ENCODE measurements around the gene ANKS6.
A peak's percentile ranks its signal among the peaks of the same experiment; 100 is the strongest.

Gene ANKS6

DNA sequence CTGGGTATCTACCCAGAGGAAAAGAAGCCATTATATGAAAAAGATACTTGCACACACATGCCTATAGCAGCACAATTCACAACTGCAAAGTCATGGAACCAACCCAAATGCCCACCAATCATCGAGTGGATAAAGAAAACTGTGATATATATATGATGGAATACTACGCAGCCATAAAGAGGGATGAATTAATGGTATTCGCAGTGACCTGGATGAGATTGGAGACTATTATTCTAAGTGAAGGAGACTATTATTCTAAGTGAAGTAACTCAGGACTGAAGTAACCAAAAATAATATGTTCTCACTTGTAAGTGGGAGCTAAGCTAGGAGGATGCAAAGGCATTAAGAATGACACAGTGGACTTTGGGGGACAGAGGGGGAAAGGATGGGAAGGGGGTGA, 57.6 kb downstream of the ANKS6 start:
- no peak for DNase-seq (ENCODE audit: low read depth in 2 of 2)

DNA sequence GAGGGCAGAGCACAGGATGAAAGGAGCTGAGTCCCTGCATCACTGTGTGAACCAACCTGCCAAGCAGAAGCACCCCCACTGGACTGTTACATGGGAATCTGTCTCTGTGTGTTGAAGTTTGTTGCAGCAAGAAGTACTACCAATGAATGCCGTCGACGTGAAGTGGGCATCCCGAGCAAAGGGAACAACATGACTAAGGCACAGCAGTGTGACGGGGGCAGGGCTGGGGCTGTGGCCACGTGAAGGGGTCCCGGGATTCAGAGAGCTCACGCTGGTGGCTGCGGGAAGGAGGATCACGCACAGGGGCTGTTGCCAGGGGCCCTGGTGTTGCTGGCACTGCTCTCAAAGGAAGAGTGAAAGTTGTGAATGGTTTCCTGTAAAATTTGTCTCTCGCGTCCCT, 60.1 kb downstream of the ANKS6 start:
- no peak for DNase-seq (ENCODE audit: low read depth in 2 of 2)

DNA sequence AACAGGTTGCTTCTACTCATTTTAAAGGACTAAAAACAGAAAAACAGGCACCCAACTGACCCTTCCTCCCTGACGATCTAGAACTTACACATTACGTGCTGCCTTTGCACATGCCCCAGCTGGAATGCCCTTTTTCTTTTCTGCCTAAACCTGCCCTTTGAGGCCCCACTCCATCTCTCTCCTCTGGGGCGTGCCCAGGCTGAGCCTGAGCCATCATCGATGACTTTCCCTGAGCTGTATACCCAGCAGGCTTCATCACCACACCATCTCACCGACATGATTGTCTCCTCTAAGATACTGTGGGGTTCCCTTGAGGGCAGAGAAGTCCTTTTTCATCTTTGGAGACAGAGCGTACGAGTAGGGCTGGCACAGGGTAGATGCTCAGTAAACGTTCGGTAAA, 63.6 kb downstream of the ANKS6 start:
- DNase-seq (ENCODE audit: low read depth in 2 of 2), result no peak

DNA sequence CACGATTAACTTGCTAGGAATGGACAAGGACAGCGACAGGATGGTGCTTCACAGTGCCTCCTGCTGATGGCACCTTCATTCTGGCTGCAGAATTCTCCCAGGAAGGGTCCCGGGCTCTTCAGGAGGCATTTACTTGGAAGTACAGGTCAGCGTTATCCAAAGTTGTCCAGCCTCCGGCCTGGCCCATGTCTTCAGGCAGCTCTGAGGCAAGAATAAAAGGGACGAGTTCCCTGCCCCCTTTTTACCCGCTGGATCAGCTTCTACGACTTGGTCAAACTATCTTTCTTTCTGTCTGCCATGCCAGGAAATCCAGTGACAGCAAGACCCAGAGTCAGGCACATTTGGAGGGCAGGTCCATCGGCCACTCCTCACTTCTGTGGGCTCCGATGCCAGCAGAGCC, 64.3 kb downstream of the ANKS6 start:
- no peak for DNase-seq (ENCODE audit: low read depth in 2 of 2)

DNA sequence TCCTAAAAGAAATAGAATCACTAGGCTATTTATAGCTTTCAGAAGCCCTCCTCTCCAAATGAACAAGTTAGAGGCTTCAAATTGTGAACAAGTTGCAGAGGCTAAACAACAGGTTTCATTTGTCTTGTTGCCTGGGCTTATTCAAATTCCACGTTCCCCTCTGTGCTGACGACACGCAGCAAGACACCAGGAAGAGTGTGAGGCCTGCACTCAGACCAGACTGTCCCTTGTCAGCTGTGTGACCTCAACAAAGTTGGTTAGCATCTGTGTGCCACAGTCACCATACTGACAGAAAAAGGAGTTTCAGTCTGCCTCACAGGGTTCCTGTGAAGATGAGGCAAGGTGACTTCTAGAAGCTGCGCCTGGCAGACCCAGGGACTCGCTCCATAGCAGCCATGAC, 65.5 kb downstream of the ANKS6 start:
- no peak for DNase-seq (ENCODE audit: low read depth in 2 of 2)

DNA sequence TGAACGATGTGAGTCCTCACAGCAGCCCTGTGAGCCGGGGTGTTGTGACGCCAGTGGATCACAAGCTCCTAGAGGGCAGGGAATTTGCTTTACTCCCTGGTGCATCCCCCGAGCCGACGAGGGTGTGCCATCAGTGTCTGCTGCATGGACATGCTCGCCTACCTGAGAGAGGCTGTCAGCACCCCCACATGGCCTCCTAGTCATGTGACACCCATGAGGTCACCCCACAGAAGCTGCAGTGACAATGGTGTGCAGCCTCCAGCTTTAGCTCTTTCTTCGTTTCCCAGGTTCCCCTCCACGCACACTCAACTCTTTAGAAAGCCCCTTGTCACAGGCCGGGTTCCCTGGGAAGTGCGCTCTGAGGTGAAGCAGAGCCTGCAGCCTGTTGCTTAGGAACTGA, 67.9 kb downstream of the ANKS6 start:
- no peak for DNase-seq (ENCODE audit: low read depth in 2 of 2)

DNA sequence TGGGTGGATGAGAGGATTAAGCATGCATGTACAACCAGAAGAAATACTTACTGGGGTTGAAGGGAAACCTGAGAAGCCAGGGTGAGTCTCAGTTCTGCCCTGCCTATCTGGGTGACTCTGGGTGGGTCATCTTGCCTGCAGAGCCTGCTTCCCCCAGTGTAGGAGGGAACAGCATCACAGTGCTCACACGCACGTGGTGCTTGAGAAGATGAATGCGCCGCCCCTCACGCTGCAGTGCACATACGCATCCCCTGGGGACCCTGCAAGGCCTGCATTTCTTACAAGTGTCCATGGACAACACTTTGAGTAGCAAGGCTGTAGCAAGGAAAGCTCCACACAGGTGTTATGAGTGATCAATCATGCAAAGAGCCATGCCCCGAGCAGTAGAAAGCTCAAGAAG, 68.9 kb downstream of the ANKS6 start:
- no peak for DNase-seq (ENCODE audit: low read depth in 2 of 2)

DNA sequence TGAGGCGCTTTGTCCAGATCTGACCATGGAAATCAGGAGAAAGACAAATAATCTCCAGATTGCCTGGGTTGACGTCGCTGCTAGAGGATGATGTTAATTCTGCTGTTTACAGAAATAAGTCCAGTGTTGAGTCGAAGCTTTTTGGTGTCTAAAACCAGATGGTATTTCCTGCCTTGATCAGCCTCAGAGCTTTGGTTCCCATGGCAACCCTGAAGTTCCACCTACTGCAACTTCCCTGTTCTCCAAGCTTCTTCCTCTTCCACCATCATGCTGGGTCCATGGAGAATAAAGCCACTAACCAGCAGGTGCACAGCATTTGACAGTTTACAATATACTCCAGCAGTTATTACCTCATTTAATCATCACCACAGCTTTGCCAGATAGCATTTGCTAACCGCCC, 69.6 kb downstream of the ANKS6 start:
- DNase-seq (ENCODE audit: low read depth in 2 of 2), result no peak

DNA sequence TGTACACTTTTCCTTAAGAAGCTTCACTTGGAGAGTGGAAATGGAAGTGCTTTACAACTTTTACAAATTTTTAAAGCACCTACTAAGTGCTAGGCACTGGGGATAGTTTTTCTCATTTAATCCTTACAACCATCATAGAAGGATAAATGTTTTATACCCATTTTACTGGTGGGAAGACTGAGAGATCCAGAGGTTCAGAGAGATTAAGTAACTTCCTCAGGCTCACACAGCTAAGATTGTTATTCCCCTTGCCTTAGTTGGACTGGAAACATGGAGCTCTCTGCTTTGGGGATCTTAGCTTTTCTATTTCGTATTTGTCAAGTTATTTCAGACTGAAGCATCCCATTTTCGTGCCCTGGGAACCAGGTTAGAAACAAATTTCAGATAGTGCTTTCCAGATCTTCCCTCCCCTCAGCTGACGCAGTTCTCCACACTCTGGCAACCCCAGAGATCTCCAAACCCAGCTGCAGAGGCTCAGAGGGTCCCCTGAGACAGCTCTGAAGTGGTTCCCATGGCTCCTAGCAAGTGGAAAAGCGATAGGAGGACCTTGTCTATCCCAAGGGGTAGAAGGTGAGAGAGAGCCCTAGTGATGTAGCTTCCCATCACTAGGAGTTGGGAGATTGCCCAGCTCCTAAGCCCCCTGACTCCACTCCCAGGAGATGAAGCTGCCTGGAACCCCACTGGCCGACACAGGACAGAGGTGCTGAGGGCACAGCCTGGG, 71.4 kb downstream of the ANKS6 start:
- no peak for DNase-seq (ENCODE audit: low read depth in 2 of 2)

DNA sequence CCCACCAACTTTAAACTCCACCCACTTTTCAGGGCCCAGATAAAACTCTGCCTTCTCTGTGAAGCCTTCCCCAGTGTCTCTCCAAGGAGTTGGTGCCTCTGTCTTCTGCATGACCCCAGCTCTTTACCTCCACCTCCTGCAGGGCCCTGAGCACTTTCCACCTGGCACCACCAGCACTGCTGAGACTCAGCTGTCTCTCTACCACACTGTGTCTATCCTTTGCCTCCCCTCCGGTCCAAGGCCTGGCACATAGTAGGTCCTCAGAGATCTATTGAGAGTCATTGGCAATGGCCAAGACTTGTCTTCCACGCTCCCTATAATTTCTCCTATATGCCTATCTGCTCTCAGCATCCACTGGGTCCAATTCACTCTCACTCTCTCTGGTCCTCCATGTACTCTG, 74.7 kb downstream of the ANKS6 start:
- no peak for DNase-seq (ENCODE audit: low read depth in 2 of 2)

DNA sequence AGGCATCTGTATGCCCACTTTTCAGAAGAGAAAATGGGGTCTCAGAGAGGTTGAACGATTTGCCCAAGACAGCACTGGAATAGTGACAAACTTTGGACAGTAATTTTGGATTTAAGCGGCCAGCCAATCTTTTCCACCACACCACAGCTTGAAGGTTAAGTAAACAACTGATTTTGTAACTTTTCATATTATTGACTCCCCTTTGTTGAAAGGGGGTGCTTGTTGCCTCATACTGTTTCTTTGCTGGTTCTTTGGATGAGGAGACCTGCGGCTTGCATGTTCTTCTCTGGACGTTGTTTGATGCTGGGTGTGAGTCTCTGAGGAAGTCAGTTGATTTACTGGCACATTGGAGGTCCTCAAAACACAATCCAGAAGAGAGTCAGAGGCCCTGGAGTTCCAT, 76.0 kb downstream of the ANKS6 start:
- no peak for DNase-seq (ENCODE audit: low read depth in 2 of 2)

DNA sequence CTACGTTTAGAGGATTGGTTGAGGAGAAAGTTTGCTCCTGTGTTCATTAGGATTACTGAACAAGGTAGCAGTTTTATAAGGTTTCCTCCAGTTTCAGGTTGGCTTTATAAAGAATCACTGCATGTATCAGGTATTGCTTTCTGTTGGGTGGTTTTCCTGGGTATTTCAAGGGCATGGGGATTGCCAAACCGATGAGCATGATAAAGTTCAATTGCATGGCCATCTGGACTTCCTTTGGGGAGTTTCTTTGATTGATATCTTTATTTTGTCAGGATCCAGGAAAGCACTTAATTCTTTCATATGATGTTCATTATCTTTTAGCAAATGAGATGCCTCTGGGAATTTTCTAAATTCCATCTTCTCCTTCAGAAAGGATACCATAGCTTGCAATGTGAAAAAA, 77.3 kb downstream of the ANKS6 start:
- no peak for DNase-seq (ENCODE audit: low read depth in 2 of 2)

DNA sequence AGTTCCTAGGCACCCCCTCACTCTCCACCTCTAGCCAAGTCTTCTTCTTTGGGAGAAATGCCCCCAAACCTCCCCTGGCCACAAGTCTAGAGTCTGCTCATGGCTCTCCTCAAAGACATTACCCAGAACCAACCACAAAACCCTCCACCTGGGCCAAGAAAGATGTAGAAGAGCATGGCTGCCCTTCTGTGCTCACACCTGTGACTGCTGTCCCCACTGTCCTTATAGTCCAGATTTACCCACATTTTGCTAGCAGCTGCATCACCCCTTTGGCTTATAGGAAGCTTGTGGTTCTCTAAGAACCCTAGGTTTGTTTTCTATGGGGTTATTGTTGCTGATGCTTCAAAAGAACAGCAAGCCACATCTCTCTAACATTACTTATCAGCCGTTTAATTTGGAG, 81.5 kb downstream of the ANKS6 start:
- no peak for DNase-seq (ENCODE audit: low read depth in 2 of 2)

DNA sequence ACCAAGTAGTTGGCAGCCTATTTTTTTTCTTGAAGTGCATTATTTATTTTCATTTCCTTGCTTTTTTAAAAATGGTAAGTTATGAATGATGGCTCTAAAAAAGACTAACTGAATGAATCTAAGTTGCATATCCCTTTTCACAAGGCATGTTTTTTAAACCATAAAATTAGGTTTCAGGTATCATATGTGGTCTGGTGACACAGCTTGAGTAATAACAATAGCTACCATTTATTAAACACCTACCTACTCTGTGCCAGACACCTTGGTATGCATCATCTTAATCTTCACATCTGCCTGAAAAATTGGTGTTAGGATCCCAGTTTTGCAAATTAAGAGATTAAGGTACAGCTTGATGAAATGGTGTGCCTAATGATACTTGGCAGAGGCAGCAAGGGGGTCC, 83.4 kb downstream of the ANKS6 start:
- no peak for DNase-seq (ENCODE audit: low read depth in 2 of 2)

DNA sequence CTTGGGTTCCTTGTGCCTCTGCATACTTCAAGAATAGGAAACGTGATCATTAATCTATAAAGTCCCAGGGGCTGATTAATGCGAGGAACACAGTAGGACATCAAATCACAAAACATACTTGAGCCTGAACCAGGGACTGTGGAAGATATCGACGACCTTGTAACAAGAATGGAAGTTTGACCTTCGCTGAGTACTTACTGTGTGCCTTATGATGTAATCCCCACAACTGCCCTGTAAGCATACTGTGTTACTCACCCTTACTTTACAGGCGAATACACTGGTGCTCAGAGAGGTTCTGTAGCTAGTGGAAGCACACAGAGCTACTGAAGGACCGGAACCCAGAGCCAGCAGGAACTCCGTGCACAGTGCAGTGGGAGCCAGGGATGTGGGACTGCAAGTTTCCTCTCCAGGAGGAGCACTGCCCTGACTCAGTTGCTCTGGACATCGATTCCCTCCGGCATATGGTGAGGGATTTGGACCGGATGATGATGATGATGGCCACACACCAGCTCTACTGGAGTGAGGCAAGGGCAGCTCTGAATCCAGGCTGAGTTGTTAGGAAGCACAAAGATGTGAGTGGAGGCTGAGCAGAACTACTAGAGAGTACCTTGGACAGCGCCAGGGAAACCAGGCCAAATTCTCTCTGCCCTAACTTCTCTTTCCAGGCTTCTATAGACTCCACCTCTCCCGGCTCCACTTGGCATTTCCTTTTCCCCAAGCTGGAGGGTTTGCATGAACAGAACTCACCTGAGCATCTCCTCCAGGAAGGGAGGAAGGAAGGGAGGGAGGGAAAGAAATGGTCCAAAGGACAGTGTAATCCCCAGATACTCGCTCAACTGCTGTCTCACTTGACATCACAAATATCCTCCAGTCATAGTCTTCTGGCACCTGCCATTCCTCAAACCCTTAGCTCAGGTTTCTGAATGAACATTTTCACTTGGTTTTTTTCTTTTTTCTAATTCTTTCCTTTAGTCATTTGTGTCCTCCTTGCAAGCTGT, 86.1 kb downstream of the ANKS6 start:
- no peak for DNase-seq (ENCODE audit: low read depth in 2 of 2)

DNA sequence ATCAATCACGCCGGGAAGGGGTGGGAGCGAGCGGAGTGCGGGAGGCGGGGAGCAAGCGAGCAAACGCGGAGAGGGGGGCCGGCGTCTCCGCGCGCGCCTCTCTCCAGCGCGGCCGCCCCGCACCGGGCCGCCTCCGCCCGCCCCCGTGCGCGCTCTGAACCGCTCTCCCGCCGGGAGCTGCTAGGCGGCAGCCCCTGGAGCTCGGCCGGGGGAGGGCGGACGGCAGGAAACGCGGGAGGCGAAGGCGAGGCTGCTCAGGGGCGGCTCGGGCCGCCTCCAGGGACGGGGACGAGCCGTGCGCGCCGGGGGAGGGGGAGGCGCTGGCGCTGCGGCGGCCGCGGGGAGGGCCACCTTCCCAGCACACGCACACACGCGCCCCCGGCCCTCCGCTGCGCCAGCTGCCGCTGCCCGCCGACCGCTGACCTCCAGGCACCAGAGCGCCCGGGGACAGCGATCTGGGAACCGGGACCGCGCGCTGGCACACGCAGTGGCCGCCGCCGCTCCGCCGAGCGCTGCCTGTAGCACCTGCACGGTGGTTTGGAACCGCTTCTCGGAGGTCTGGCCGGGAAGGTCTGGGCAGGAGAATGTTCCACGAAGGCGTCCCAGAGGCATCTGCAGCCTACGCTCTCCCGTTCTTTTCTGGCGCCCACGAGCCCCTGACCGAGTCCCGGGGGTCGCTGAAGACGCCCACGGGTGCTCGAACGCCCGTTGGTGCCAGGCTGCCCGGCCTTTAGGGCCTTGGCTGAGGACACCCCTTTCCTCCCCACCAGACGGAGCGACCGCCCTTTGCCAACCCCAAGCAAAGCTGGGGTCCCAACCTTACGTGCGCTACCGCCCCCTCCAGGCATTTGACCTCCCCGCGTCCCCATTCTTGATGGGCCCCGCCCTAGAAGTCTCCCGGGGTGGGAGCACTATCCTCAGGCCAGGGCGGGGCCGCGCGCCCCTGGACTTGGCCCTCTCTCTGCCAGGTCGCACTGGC, 87.1 kb downstream of the ANKS6 start, which contains the start of gene GABBR2:
TSS of gene GABBR2 (minus strand) at position 3 of the 979 bp plus-strand sequence. CDS start 198 bp downstream, outside the sequence.
- no peak for DNase-seq (ENCODE audit: low read depth in 2 of 2)

DNA sequence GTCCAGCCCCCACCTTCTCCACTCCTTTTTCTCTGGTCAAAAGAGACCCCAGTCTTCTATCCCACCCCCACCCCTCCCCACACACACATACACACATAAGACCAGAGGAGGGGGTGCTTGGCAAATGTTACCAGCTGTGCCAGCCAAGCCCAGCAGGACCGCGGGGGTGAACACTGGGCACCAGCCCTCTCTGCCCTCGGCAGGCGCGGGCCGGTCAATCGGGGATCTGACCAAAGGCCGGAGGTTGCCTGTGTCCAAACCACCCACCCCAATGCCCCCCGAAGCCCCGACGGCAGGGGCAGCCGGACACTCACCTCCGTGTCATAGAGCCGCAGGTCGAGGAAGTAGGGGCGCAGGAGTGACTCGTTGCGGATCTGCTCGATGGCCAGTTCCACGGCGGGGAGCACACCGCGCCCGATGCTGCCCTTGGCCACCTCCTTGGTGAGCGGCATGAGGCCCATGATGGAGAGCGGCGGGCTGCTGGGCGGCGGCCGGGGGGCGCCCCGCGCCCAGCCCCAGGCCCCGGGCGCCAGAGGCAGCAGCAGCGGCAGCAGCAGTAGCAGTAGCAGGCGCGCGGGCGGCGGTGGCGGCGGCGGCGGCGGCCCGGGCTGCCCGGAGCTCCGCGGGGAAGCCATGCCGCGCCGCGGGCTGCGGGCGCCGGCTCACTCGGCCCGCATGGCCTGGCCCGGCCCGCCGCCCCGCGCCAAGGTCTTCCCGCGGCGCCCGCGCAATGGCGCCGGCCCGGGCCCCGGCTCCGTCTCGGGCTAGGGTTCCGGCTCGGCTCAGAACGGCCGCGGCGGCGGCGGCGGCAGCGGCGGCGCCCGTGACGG, 88.0 kb downstream of the ANKS6 start:
- DNase-seq (ENCODE audit: low read depth in 2 of 2), result no peak

DNA sequence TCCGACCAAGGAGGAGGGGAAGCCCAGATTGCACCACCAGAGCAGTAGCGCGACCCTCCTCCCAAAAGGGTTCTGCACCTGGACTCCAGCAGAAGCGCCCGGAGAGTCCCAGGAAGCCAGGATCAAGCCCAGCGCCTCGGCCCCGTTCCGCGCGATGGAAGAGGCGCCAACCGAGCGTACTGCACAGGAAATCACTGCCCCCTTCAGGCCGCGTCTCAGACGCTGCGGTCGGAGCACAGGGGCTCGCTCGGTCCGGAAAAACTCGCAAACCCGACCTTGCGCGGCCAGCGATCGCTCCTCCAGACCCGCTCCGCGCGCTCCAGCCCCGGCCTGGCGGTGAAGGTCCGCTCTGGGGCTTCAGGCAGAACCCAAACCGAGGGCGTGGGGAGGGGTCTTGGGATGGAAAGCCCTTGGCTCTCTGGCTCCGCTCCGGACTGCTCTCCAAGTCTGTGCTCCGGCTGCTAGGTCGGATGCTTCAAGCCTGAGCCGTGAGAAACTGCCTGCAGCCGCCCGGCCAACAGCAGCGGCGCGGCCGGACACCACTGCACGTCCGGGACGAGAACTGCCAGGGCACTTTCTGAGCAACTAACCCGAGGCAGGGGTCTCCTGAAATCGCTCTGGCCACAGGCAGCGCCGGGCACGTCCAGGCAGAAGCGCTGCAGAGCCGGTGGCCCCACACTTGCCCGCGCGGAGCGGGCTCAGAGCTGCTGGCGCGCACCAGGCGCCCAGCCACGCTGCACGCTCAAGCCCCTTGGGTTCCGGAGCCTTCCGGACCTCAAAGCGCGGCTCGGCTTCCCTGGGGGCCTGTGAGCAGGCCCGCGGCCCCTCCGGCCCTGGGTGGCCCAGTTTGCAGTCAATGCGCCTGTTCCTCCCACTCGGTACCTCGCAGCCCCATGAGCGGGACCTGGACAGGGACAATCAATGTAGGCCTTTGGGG, 88.9 kb downstream of the ANKS6 start:
- peak; percentile 20 to 35 for DNase-seq (ENCODE audit: low read depth in 2 of 2)

DNA sequence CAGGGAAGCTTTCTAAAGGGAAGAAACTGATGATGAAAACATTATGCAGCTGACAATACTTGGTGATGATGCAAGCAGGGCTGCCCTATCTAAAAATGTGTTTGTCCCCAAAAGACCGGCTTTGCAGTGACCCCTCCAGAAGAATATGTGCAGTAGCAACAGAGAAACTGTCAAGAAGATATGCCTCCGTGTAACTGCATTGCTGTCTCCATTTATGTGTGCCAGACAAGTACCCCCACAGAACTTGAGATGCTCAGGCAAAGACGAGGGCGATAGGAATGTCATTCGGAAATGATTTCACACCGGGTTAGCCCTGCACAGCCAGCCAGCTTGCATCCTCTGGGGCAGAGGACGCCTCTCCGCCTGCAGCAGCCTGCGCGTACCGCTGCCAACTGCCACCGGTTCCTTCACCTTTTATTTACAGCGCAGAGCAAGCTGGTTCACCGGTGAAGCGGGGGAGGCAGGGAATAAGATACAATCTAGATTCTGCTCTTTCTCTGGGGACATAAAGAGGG, 89.6 kb downstream of the ANKS6 start:
- no peak for DNase-seq (ENCODE audit: low read depth in 2 of 2)
